HG03066 (cell line): ENCODE data around the gene AP3S2.

Experiments
- ATAC-seq: cut with Tn5 transposase; IDR thresholded peaks from one replicate; pipeline ENCODE4 v1.9.1; 2021; ENCODE audit warnings: low read depth; ENCODE audit not compliant: unreplicated experiment

AP3S2 gene

DNA sequence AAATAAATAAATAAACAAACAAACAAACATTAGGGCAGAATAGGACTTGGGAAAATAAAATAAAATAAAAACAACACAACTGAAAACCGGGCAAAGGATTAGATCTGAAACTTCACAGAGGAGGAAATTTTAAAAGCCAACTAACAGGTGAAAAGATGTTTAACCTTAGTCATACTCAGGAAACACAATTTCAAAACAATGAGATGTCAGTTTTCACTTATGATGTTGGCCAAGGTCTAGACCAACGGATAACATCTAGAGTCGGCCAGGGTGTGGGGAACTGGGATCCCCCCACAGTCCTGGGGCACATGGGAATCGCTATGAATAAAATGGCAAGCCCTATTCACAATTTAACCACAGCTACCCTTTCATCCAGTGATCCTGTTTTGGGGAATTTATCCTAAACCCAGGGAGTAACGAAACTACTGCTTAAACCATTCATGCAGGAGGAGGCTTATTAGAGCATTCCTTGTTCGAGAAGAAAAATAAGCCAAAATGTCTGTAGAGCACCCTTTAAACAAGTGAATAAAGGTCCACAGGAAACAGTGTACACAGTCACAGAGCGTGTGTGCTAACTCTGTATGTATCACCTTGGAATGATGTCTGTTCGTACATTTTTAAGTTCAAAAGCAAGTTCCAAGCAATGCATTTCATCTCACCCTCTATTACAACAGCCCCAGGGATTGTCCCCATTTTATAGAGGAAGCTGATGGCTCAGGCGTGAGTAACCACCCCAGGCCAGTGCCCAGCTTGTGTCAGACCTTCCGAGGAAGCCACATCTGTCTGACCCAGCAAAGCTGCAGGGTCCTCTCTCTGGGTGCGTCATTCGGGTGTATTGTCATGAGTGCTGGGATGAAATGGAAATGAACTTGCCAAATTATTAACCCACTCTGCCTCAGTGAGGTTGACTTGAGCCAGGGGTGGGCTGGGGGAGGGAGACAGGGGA, 72.9 kb downstream of the AP3S2 start:
- no peak for ATAC-seq

- ATAC-seq: no peak
Measured at GRCh38 chr15:89818287-89818686, 75.5 kb downstream of the AP3S2 start.

GRCh38 chr15:89817701-89818280, 76.0 kb downstream of the AP3S2 start:
- ATAC-seq: no peak

- no peak for ATAC-seq
Measured at GRCh38 chr15:89815769-89816168, 78.0 kb downstream of the AP3S2 start.

DNA sequence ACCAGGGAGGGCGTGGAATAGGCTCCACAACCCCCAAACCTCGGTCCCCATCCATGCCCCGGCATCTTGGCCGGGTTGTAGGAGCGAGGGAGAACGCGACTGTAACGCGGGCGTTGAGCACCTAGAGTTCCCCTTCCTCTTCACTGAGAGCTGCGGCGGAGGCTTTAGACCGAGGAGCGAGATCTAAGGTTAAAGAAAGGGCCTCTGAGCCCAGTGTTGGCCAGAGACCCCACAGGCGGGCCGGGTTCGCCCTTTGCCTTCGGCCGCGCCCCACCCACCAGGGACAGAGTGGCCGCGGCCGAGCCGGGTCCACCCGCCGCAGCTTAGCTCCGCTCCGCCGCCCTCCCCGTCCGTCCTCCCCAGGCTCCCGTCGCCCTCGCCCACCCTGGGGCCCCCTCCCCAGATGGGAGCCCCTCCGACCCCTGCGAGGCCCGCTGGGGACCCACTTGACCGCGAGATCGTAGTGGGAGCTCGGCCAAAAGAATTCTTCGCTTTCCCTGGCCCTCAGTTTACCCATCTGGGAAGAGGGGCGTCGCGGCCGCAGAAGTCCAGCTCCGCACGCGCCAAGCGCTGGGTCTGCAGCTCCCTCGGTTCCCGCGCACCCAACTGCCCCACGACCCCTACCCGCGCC, 79.6 kb downstream of the AP3S2 start:
- no peak for ATAC-seq

DNA sequence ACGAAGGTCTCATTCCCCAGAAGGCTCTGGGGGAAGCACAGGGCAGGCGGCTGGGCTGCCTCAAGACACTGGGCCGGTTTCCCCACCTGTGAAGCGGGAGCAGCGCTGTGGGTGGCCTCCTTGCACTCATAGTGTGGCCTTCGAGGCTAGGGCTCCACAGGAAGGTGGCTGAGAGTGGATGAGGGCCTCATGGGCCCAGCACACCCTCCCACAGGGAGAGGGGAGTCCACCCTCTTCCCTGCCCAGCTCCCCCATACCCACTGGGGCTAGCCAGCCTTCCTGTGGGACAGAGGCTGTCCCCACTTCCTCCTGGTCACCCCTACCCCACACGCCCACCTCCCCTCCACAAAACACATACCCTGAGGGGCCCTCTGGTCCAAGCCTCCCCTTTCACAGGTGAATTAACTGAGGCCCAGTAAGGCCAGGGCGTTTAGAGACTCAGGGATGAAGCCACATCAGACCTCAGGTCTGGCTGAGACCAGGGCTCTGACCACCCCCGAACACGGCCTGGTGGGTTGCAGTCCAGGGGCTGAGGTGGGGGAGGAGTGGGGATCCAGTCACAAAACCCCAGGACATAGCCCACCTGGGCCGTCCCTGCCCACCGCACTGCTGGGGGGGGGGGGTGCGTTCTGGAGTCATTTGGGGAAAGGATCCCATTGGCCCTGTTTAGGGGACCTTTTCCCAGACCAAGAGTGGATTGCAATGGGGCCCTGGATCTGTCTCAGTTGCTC, 80.2 kb downstream of the AP3S2 start:
- no peak for ATAC-seq

GRCh38 chr15:89812847-89813320, 80.9 kb downstream of the AP3S2 start:
- ATAC-seq: no peak

DNA sequence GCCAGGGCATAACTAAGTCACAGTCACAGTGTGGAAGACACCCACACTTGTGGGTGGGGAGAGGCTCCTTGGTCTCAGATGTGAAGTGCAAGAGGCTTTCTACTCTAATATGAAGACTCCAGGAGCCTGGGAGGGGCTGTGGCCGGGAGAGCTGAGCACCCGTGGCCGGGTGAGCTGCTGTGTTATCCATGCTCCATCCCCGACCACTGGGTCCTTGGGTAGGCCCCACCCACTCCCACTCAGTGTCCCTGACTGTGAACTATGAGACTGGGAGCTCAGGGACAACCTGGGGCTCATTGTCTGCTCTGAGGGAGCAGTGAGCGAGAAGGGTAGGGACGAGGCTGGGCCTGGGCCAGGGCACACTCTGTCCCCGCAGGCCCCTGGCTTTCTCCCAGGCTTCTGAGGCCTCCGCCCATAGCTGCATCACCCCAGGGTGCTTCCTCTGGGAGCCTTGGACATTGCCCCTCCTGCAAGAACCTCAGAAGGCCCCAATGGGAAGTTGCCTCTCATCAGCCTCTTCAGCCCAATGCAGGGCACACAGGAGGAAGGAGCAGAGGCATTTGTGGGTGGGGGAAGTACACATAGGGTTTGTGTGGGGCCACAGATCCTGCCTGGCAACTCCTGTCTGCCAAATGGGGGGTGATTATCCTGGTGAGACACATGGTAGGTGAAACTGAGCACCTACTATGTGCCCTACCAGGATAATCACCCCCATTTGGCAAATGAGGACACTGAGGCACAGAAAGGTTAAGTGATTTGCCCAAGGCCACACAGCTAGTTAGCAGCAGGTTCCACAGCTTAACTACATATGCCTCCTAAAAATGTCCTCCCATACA, 81.6 kb downstream of the AP3S2 start:
- ATAC-seq: no peak

- ATAC-seq: no peak
Measured at GRCh38 chr15:89810837-89811236, 83.0 kb downstream of the AP3S2 start.

- ATAC-seq: no peak
Measured at GRCh38 chr15:89809787-89810148, 84.0 kb downstream of the AP3S2 start.

DNA sequence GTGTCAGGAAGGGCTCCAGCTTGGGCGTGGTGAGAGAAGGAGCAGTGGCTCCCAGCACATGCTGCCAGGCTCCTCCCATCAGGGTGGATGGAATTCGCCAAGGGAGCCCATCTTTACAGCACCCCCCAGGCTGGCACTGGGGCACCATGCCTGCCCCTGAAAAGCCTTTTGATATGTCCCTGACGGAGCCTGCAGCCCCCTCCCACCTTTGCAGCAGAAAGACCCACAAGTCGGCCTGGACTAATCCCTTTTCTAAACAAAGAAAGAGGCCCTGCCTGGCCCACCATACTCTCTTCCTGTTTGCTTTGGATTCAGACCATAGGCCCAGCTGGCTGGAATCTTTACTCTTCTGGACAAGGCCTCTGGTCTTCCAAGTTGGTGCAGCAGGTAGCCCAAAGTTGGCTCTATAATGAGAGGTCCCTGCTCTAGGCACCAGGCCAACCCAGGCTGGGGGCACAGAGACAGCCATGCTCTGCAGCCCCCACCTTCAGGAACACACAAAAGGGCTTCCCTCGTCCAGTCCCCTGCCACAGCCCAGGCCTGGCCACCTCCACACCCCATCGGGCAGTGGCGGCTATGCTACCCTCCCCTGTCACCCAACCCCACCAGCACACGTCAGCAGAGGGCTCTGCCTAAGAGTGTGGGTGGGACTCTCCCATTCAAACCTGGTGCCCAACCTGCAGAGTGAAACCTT, 84.6 kb downstream of the AP3S2 start:
- no peak for ATAC-seq

GRCh38 chr15:89808160-89808870, 85.5 kb downstream of the AP3S2 start:
- ATAC-seq: no peak

DNA sequence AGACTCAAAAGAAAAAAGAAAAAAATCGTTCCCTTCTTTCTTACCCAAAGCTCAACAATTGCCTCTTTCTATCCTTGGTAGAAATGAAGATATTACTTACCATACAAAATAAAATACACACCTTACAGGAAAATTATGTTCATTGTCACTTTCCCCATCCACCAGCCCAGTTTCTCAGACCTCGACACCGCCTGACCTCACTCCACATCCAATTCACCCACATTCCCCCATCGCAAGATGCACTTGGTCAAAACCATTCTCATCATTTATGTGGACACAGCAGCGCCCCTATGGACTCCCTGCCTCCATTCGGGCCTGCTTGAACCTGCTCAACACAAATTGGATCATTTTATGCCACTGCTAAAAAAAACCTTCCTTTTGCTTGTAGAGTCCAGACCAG, 86.1 kb downstream of the AP3S2 start:
- ATAC-seq: no peak

DNA sequence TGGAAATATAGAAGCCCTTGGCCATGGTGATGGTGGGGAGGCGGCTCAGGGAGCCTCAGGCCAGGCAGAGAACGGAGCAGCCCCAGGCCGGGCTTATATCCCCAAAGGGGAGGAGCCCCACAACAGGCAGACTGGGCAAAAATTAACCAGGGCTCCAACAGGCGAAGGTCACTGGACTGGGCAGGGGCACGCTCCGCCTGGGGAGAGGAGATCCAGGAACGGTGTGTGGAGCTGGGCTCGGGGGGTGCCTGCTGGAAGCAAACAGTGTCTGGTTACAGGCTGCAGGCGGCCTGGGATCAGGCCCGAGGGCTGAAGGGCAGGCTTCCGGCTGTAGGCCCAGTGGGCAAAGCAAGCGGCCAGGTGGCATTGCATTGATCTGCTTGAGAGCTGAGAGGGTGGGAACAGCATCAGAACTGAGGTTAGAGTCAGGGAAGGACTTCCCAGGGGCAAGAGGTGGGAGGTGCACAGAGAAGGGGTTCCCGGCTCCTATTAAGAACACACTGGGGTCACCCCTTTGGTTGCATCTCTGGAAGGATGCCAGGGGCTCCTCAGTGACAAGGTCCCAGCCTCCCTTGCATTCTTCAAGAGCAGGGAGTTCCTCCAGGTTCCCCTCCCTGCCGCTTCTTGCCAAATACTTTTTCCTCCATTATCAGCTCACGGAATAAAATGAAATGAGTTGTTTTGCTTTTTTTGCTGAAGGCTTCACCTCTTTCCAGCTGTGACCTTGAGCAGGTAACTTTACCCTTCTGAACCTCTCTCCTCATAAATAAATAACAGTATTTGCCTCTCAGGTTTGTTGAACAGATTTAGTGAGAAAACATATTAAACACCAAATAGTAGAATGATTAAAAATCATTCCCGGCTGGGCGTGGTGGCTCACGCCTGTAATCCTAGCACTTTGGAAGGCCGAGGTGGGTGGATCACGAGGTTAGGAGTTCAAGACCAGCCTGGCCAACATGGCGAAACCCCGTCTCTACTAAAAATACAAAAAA, 86.9 kb downstream of the AP3S2 start:
- ATAC-seq: no peak

DNA sequence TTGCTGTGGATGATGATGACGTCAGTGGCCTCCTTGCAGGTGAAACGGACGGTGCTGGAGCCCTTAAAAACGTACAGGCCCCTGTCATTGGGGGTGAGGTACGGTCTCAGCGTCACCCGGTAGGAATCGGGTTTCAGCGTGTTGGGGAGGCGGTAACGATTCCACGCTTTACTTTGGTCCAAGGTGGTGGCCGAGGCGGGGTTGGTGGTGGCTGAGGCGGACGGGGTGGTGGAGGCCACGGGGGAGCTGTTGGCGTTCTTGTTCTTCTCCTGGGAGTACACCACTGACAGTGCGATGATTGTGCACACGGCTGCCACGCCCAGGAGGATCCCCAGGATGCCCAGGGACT, 87.6 kb downstream of the AP3S2 start:
- no peak for ATAC-seq

DNA sequence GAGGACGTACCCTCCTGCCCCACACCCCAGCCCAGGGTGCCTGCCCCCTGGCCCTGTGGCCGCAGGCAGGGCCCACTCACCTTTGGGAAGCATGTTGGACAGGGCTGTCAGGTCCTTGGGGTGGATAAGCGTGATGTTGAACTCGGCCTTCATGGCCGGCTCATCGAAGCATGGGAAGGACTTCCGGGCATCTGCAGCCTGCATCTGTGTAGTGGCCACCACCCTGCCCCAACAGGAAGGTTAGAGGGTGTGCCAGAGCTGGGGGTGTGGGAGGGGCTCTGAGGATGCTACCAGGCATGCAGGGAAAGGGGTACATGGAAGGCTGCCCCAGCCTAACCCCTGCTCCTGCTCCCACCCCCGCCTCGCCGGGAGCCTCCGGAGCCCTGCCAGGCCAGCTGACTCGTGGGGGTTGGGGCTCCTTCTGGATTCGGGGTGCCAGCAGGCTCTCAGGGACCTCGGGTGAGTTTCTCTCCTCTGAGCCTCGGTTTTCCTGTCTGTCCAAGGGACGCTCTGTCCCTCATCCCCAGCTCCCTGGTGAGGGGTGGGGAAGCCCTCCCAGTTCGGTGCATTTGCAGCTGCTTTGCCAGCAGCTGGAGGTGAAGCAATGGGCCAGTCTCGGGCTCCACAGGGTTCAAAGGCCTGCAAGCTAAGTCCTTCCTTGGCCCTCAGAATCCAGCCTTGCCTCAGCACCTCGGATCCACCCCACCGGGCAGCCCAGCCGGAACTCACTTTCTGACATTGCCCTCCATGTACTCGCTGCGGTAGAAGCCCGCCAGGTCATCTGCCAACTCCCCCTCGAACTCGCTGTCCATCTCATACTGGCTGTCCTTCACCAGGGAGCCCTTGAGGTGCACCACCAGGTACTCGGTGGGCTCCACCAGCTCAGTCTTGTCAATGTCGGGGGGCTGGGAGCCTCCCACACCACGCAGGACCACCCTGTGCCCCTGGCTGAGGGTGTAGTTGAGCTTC, 88.3 kb downstream of the AP3S2 start:
- no peak for ATAC-seq
